ENCODE data around the gene C7. TPM values are rescaled to one million over a fixed set of nuclear protein-coding genes. Genes with fewer than 3 reads are reported as not detected.

C7 gene
- total and polyA plus RNA-seq, 2 of the 8 experiments (the other 6 are each of a cell fraction or from before 2014, with no cell fraction given) = 0.08 TPM; not detected in 1

DNA sequence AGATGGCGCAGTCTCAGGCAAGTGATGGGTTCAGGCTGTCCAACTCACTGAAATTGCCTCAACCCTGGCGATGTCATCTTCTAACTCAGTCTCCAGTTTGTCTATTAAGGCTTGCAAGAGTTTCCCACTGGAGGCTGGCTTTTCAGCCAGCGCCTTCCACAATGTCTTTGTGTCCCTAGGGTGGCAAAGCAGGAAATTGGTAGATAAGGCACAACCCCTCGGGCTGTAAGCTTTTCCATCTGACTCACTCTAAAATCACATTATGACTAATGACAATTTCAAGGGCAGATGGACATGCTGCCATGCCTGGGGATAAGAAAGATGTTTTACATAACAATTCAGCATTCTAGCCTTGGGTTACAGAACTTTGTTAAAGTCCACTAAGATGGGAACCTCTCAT lies 99.9 kb downstream of the C7 start:
- no peaks in the 10 kb centered on the region for H3K23me2 ChIP-seq (ENCODE audit: low read depth, low read length)
- POLR2A ChIA-PET (ENCODE audit: partially characterized antibody) = no interaction called here
- TF ChIP-seq BRCA1 (IDR thresholded peaks at IDR 0.05; ENCODE audit: low read depth, low read length) (no peak), RNF2 (IDR thresholded peaks at IDR 0.05; ENCODE audit: borderline replicate concordance, low read depth, low read length, missing control alignments, poor library complexity, severe bottlenecking) (no peak), CTBP2 (IDR thresholded peaks at IDR 0.05; ENCODE audit: borderline replicate concordance, insufficient read depth, insufficient read length, low read length) (no peak), ZNF274 (IDR thresholded peaks at IDR 0.05; ENCODE audit: borderline replicate concordance, extremely low read depth, low read length) (no peak), TEAD4 (IDR thresholded peaks at IDR 0.05; ENCODE audit: low read depth, low read length) (no peak), RAD21 (IDR thresholded peaks at IDR 0.05 in 1 of 2, conservative IDR thresholded peaks at IDR 0.05 in 1 of 2; ENCODE audit: low read depth in 2 of 2, low read length in 2 of 2) (no peak), SIX5 (IDR thresholded peaks at IDR 0.05; ENCODE audit: low read depth, low read length) (no peak), PHF8 (conservative IDR thresholded peaks at IDR 0.05; ENCODE audit: low read depth, low read length) (no peak), CEBPB (IDR thresholded peaks at IDR 0.05; ENCODE audit: low read depth, low read length) (no peak), ATF3 (IDR thresholded peaks at IDR 0.05; ENCODE audit: insufficient read depth, low read depth, low read length) (no peak), SUZ12 (IDR thresholded peaks at IDR 0.05; ENCODE audit: low read length) (no peak), TAF7 (optimal IDR thresholded peaks at IDR 0.05; ENCODE audit: borderline replicate concordance, low read depth, low read length) (no peak), RXRA (IDR thresholded peaks at IDR 0.05; ENCODE audit: insufficient read depth, low read depth, low read length) (no peak)

More for the DNA sequence above, 99.9 kb downstream of the C7 start:
- no peak overlapping the region for H3K4me3 ChIP-seq (ENCODE audit: extremely low read depth in 1 of 4, insufficient read depth in 2 of 4, low read depth in 3 of 4, low read length in 4 of 4)
- no peak overlapping the region for H2BK20ac ChIP-seq (ENCODE audit: low read length)
- no peak overlapping the region for H3K9ac ChIP-seq (replicated peaks in 1 of 4; ENCODE audit: extremely low read depth in 1 of 4, low read depth in 3 of 4, low read length in 3 of 4)
- H3K27me3 ChIP-seq (replicated peaks in 1 of 4; ENCODE audit: control insufficient read depth in 3 of 4, extremely low read depth in 1 of 4, insufficient read depth in 3 of 4, low read length in 3 of 4) = no peaks in the 10 kb centered on the region
- H2BK12ac ChIP-seq (ENCODE audit: low read depth, low read length) = no peak overlapping the region
- H2BK5ac ChIP-seq (ENCODE audit: low read depth, low read length) = no peak overlapping the region
- no peaks in the 10 kb centered on the region; a peak in 1 of 4 replicates for H3K9me3 ChIP-seq (ENCODE audit: insufficient read depth in 2 of 2, low read depth in 1 of 2, low read length in 1 of 2)
- WGBS, 2 experiments (ENCODE audit: extremely low coverage in 1 of 2, insufficient coverage in 1 of 2, insufficient read length in 1 of 2, insufficient replicate concordance in 2 of 2, low coverage in 1 of 2, low lambda C conversion rate in 2 of 2, missing lambda C conversion rate in 1 of 2) = 81% methylated on average over 4 of the region's 4 CpGs; no CpG with 5 or more reads in 1 of the 2 experiments
- no peak overlapping the region for H4K8ac ChIP-seq (ENCODE audit: extremely low read depth, insufficient read depth, low read length)
- H3K14ac ChIP-seq (ENCODE audit: insufficient read length) = no peak overlapping the region
- no peak overlapping the region for H3K27ac ChIP-seq (ENCODE audit: low read depth, low read length)
- no peak overlapping the region for H4K5ac ChIP-seq (ENCODE audit: insufficient read length, low read depth, low read length)
- DNase-seq (ENCODE audit: low read depth in 1 of 2, low spot score in 2 of 2) = no peak
- no peak for FAIRE-seq
- H3K23ac ChIP-seq (ENCODE audit: insufficient read length) = no peak overlapping the region
- H3K4me1 ChIP-seq (replicated peaks in 1 of 4; ENCODE audit: control insufficient read depth in 3 of 4, insufficient read depth in 4 of 4, low read length in 3 of 4) = no peaks in the 10 kb centered on the region
- H2AK5ac ChIP-seq (ENCODE audit: low read depth, low read length) = no peak overlapping the region
- no peaks in the 10 kb centered on the region for H3K79me1 ChIP-seq (ENCODE audit: low read depth, low read length)
- no peak overlapping the region for H2BK15ac ChIP-seq (ENCODE audit: low read length)
- H3K4me2 ChIP-seq (ENCODE audit: insufficient read depth in 1 of 2, low read depth in 2 of 2, low read length in 2 of 2) = no peak overlapping the region
- no peak overlapping the region for H3K56ac ChIP-seq (replicated peaks; ENCODE audit: insufficient read length, low read depth, low read length)
- no peak overlapping the region for H2BK120ac ChIP-seq (replicated peaks; ENCODE audit: low read depth, low read length)
- no peak overlapping the region for H4K91ac ChIP-seq (replicated peaks; ENCODE audit: insufficient read length, low read length)
- H3K79me2 ChIP-seq (ENCODE audit: control insufficient read depth in 1 of 2, insufficient read depth in 2 of 2, low read length in 2 of 2) = no peaks in the 10 kb centered on the region
- CTCF ChIA-PET (ENCODE audit: partially characterized antibody) = interaction anchor here (1.1 kb wide), 1 partner anchor 13 kb away, joined by 3 read pairs; no protein-coding TSS in a partner anchor
- H3K18ac ChIP-seq (ENCODE audit: extremely low read depth, low read length) = no peak overlapping the region
- H2AFZ ChIP-seq (ENCODE audit: low read length) = no peak overlapping the region
- no peaks in the 10 kb centered on the region for H3K36me3 ChIP-seq (ENCODE audit: control insufficient read depth in 2 of 4, insufficient read depth in 4 of 4, low read length in 3 of 4)
- no peaks in the 10 kb centered on the region for H4K20me1 ChIP-seq (replicated peaks in 1 of 2; ENCODE audit: control insufficient read depth in 1 of 2, insufficient read depth in 2 of 2, low read length in 2 of 2)
- no peak overlapping the region for H3K4ac ChIP-seq (replicated peaks; ENCODE audit: insufficient read length, low read depth, low read length)
